Renal pelvis (tissue), 4 donors: ENCODE data around the gene BICD1. TPM values are rescaled to one million over a fixed set of nuclear protein-coding genes. Genes with fewer than 3 reads are reported as not detected.

ENCODE experiments used
- DNase-seq: peaks from one replicate; pipeline ENCODE4 v3.0.0-alpha.2; 2013
- polyA plus RNA-seq, 3 donors: library from polyadenylated mRNA; unstranded; fragments of 120-200 nt; gene quantifications; one replicate each; pipeline ENCODE4 v1.2.1, GENCODE V29; 2013; ENCODE audit not compliant: insufficient read length in 3 of 3

BICD1 gene
- polyA plus RNA-seq, 3 donors, result 20.2 to 22.4 (median 22.0) TPM

- no peak for DNase-seq
These were observed 229.6 kb downstream of the BICD1 start for GRCh38 chr12:32336261-32336660.

- no peak for DNase-seq
These were observed 236.8 kb downstream of the BICD1 start for GRCh38 chr12:32343496-32343895.

GRCh38 chr12:32344047-32344446, 237.4 kb downstream of the BICD1 start:
- DNase-seq, result no peak

- no peak for DNase-seq
These were observed 246.9 kb downstream of the BICD1 start for GRCh38 chr12:32353540-32353939.

GRCh38 chr12:32357601-32358249, 251.1 kb downstream of the BICD1 start:
- no peak for DNase-seq

- DNase-seq, result no peak
These were observed 254.3 kb downstream of the BICD1 start for GRCh38 chr12:32360956-32361355.

- DNase-seq, result no peak
These were observed 256.2 kb downstream of the BICD1 start for GRCh38 chr12:32362892-32363291.

GRCh38 chr12:32365473-32366064, 258.9 kb downstream of the BICD1 start:
- DNase-seq, result peak; percentile 67

- peak; percentile 35 for DNase-seq
These were observed 260.1 kb downstream of the BICD1 start for GRCh38 chr12:32366714-32367113.

GRCh38 chr12:32367381-32367780, 260.7 kb downstream of the BICD1 start:
- DNase-seq, result no peak

- DNase-seq, result no peak
These were observed 262.6 kb downstream of the BICD1 start for GRCh38 chr12:32369202-32369601.

- DNase-seq, result no peak
These were observed 270.9 kb downstream of the BICD1 start for GRCh38 chr12:32377344-32378055.

- no peak for DNase-seq
These were observed 272.6 kb downstream of the BICD1 start for GRCh38 chr12:32379213-32379612.

GRCh38 chr12:32379667-32380066, 273.0 kb downstream of the BICD1 start:
- DNase-seq, result no peak

- no peak for DNase-seq
These were observed 275.6 kb downstream of the BICD1 start for GRCh38 chr12:32382226-32382625.

- no peak for DNase-seq
These were observed 284.0 kb downstream of the BICD1 start for GRCh38 chr12:32390572-32391219.

GRCh38 chr12:32395026-32395425, 288.4 kb downstream of the BICD1 start:
- DNase-seq, result no peak

GRCh38 chr12:32397696-32398095, 291.0 kb downstream of the BICD1 start:
- no peak for DNase-seq

GRCh38 chr12:32398181-32398580, 291.5 kb downstream of the BICD1 start:
- no peak for DNase-seq

- DNase-seq, result no peak
These were observed 292.2 kb downstream of the BICD1 start for GRCh38 chr12:32398816-32399369.

- peak; percentile 83 for DNase-seq
These were observed 292.9 kb downstream of the BICD1 start, which contains the start of gene FGD4 for GRCh38 chr12:32399370-32400113. FGD4 (plus strand) TSS chr12:32399558.
